B cell (primary cell): Measurements from ENCODE around the gene TMEM256. TPM values are rescaled to one million over a fixed set of nuclear protein-coding genes. Genes with fewer than 3 reads are reported as not detected.

Experiments
- ATAC-seq: fragments of 200-7000 bp; cut with Tn5 transposase; one replicate; pipeline ENCODE4 v1.10.0; 2021; ENCODE audit warnings: low read depth, mild to moderate bottlenecking, moderate number of reproducible peaks, moderate library complexity
- CTCF ChIA-PET: fragments of 350-600 bp; sonication (Branson Sonifier 250); formaldehyde crosslinking; loops from one replicate; lab custom pipeline; 2021; ENCODE audit warnings: antibody characterized with exemption, inconsistent platforms; lab: Charles Lee
- POLR2A ChIA-PET: fragments of 350-600 bp; sonication (Branson Sonifier 250); formaldehyde crosslinking; loops from one replicate; lab custom pipeline; 2021; ENCODE audit warnings: antibody characterized with exemption; lab: Charles Lee
- DNase-seq: peaks from one replicate; pipeline ENCODE4 v3.0.0; 2013
- H2AFZ ChIP-seq: 2 replicates; pipeline ENCODE4 v1.6.1; 2012; ENCODE audit warnings: mild to moderate bottlenecking, low read depth, low read length; ENCODE audit not compliant: insufficient read depth, poor library complexity, severe bottlenecking
- H3K27ac ChIP-seq, 2 donors: 1 replicate in 1 of 2; 2 replicates in 1 of 2; pipeline ENCODE4 v1.5.1; 2012 to 2013; ENCODE audit warnings: low read length in 2 of 2, mild to moderate bottlenecking in 2 of 2, moderate library complexity in 1 of 2
- H3K27me3 ChIP-seq, 4 experiments: fragments of 200-600 bp in 1 of 4; sonication (generic) in 1 of 4; replicated peaks in 1 of 4; 1 replicate in 2 of 4; 2 replicates in 2 of 4; pipeline versions ENCODE4 v1.6.1 to v1.7.0; 2013 to 2016; ENCODE audit warnings: low read length in 3 of 4, mild to moderate bottlenecking in 2 of 4, mixed read lengths in 1 of 4, moderate library complexity in 1 of 4; ENCODE audit not compliant: insufficient read depth in 4 of 4, control insufficient read depth in 3 of 4; ENCODE audit errors: control extremely low read depth in 1 of 4
- H3K36me3 ChIP-seq, 2 experiments: replicated peaks in 1 of 2; 1 replicate in 1 of 2; 2 replicates in 1 of 2; pipeline versions ENCODE4 v1.6.1 to v1.7.1; 2013; ENCODE audit warnings: low read length in 1 of 2; ENCODE audit not compliant: insufficient read depth in 2 of 2, control insufficient read depth in 1 of 2; ENCODE audit errors: control extremely low read depth in 1 of 2, extremely low read depth in 1 of 2
- H3K4me1 ChIP-seq, 2 donors: fragments of 200-600 bp in 1 of 2; sonication (generic) in 1 of 2; 1 replicate in 1 of 2; 2 replicates in 1 of 2; pipeline versions ENCODE4 v1.5.1 to v1.6.1; 2013 to 2017; ENCODE audit warnings: low read length in 2 of 2; ENCODE audit not compliant: control insufficient read depth in 2 of 2, insufficient read depth in 2 of 2
- H3K4me2 ChIP-seq: replicated peaks from 2 replicates; pipeline ENCODE3; 2012; ENCODE audit warnings: mild to moderate bottlenecking, low read depth, low read length; ENCODE audit not compliant: poor library complexity, severe bottlenecking
- H3K4me3 ChIP-seq, 5 experiments: fragments of 200-600 bp in 1 of 5; sonication (generic) in 1 of 5; 1 replicate in 3 of 5; 2 replicates in 2 of 5; pipeline versions ENCODE4 v1.5.1 to v1.7.0; 2011 to 2016; ENCODE audit warnings: low read length in 4 of 5, mild to moderate bottlenecking in 4 of 5, low read depth in 2 of 5, control low read depth in 1 of 5, moderate library complexity in 1 of 5; ENCODE audit not compliant: insufficient read depth in 1 of 5; ENCODE audit errors: control extremely low read depth in 1 of 5, extremely low read depth in 1 of 5
- H3K79me2 ChIP-seq: fragments of 200-600 bp; sonication (generic); one replicate; pipeline ENCODE4 v1.6.0; 2016; ENCODE audit warnings: low read length; ENCODE audit not compliant: control insufficient read depth, insufficient read depth
- H3K9ac ChIP-seq: fragments of 200-600 bp; sonication (generic); 2 replicates; pipeline ENCODE4 v1.6.1; 2017; ENCODE audit warnings: mild to moderate bottlenecking, low read length, moderate library complexity
- H3K9me3 ChIP-seq, 3 donors: one replicate each; pipeline versions ENCODE4 v1.6.1 to v1.7.1; 2013; ENCODE audit warnings: low read length in 2 of 3; ENCODE audit not compliant: control insufficient read depth in 2 of 3, insufficient read depth in 1 of 3; ENCODE audit errors: control extremely low read depth in 1 of 3
- H4K20me1 ChIP-seq: 2 replicates; pipeline ENCODE4 v1.6.0; 2012; ENCODE audit warnings: mild to moderate bottlenecking, low read length; ENCODE audit not compliant: insufficient read depth, control insufficient read depth, poor library complexity, severe bottlenecking
- H3K27ac Mint-ChIP-seq: one replicate; pipeline ENCODE4 v1.8.0; 2021; ENCODE audit warnings: mixed read lengths
- H3K27me3 Mint-ChIP-seq: one replicate; pipeline ENCODE4 v1.8.0; 2021; ENCODE audit warnings: mixed read lengths
- H3K4me1 Mint-ChIP-seq: one replicate; pipeline ENCODE4 v1.8.0; 2021; ENCODE audit warnings: mixed read lengths
- H3K4me3 Mint-ChIP-seq: one replicate; pipeline ENCODE4 v1.8.0; 2021; ENCODE audit warnings: mixed read lengths
- H3K9me3 Mint-ChIP-seq: one replicate; pipeline ENCODE4 v1.8.0; 2022; ENCODE audit warnings: mixed read lengths; ENCODE audit not compliant: insufficient read depth
- CTCF ChIP-seq: fragments of 200-600 bp; IDR thresholded peaks from one replicate; pipeline ENCODE4 v1.8.0; 2022; ENCODE audit warnings: antibody characterized with exemption, mild to moderate bottlenecking
- EZH2 ChIP-seq: IDR thresholded peaks from 2 replicates; pipeline ENCODE4 v1.6.1; 2012; ENCODE audit warnings: borderline replicate concordance, low read depth, mild to moderate bottlenecking, moderate library complexity, low read length; ENCODE audit not compliant: insufficient read depth, poor library complexity, severe bottlenecking
- WGBS: methylation state at CpG from one replicate; pipeline ENCODE4 v1.1.5; 2013; ENCODE audit warnings: missing lambda C conversion rate; ENCODE audit not compliant: insufficient coverage; 5-methylcytosine and 5-hydroxymethylcytosine counted together
- intact Hi-C: fragments of 100-400 bp; cut with micrococcal nuclease; formaldehyde crosslinking; loops from one replicate; pipeline ENCODE4 v1.10.0; 2022
- polyA plus RNA-seq: library from polyadenylated mRNA; depleted of rRNA; stranded (reverse); fragments of >200 nt; gene quantifications from 2 replicates; pipeline ENCODE4 v1.2.3, GENCODE V29; 2012
- total RNA-seq, 2 donors: library from RNA; stranded (reverse); fragments of 120-200 nt in 1 of 2; gene quantifications; 1 replicate in 1 of 2; 2 replicates in 1 of 2; pipeline versions ENCODE4 v1.2.3 to v1.2.4, GENCODE V29; 2013 to 2022

Gene TMEM256
- total and polyA plus RNA-seq, 2 donors (not counting 1 experiment from before 2014, with no cell fraction given), result 65.4 to 67.8 TPM

GRCh38 chr17:7414837-7415236, 10.9 kb upstream of the TMEM256 start:
- Histone ChIP-seq H3K9ac (no peak overlapping the region), H3K36me3 (no peaks in the 10 kb centered on the region), H3K4me1 (no peaks in the 10 kb centered on the region), H3K27ac (no peak overlapping the region), H3K9me3 (no peaks in the 10 kb centered on the region), H4K20me1 (no peaks in the 10 kb centered on the region), H2AFZ (no peak overlapping the region), H3K4me2 (no peak overlapping the region), H3K27me3 (peaks cover 0 to 2% (median 0%) of the 10 kb centered on the region in 4 experiments), H3K4me3 (no peak overlapping the region), H3K79me2 (no peaks in the 10 kb centered on the region)
- Mint-ChIP-seq H3K9me3 (no peaks in the 10 kb centered on the region), H3K27ac (no peak overlapping the region), H3K4me3 (no peak overlapping the region), H3K4me1 (no peaks in the 10 kb centered on the region), H3K27me3 (peaks cover 17% of the 10 kb centered on the region)
- ATAC-seq (no peak), DNase-seq (no peak)
- ChIA-PET POLR2A (no interaction called here), CTCF (no interaction called here)
- no peak for TF ChIP-seq CTCF
- WGBS, result 90% methylated on average over 14 of the region's 14 CpGs
- intact Hi-C loops, result no loop called here

- Histone ChIP-seq H3K4me3 (no peak overlapping the region), H3K9me3 (no peaks in the 10 kb centered on the region), H3K27me3 (peaks cover 0 to 13% (median 0%) of the 10 kb centered on the region in 4 experiments), H3K27ac (no peak overlapping the region), H3K4me2 (no peak overlapping the region), H4K20me1 (no peaks in the 10 kb centered on the region), H3K79me2 (no peaks in the 10 kb centered on the region), H3K9ac (no peak overlapping the region), H2AFZ (no peak overlapping the region), H3K36me3 (no peaks in the 10 kb centered on the region), H3K4me1 (peaks cover 0 to 4% of the 10 kb centered on the region in 2 donors)
- TF ChIP-seq CTCF (no peak), EZH2 (no peak)
- 80% methylated on average over 4 of the region's 6 CpGs for WGBS
- no peak overlapping the region for H3K4me3 Mint-ChIP-seq
- DNase-seq (no peak), ATAC-seq (no peak)
- H3K9me3 Mint-ChIP-seq, result no peaks in the 10 kb centered on the region
- H3K27ac Mint-ChIP-seq, result no peak overlapping the region
- peaks cover 2% of the 10 kb centered on the region for H3K4me1 Mint-ChIP-seq
- intact Hi-C loops, result no loop called here
- POLR2A ChIA-PET, result interaction anchor here (0.7 kb wide), 2 partner anchors 10 kb away, joined by 3 read pairs; no protein-coding TSS in a partner anchor
- H3K27me3 Mint-ChIP-seq, result peaks cover 22% of the 10 kb centered on the region
- CTCF ChIA-PET, result no interaction called here
These were observed 9.6 kb upstream of the TMEM256 start for GRCh38 chr17:7413346-7413985.
